Medulla oblongata (tissue), 1 donor: ENCODE measurements around the gene MR1.

Source experiments
- DNase-seq: peaks from one replicate; pipeline ENCODE4 v3.0.0-alpha.2; 2015; ENCODE audit errors: extremely low spot score

Gene MR1

DNA sequence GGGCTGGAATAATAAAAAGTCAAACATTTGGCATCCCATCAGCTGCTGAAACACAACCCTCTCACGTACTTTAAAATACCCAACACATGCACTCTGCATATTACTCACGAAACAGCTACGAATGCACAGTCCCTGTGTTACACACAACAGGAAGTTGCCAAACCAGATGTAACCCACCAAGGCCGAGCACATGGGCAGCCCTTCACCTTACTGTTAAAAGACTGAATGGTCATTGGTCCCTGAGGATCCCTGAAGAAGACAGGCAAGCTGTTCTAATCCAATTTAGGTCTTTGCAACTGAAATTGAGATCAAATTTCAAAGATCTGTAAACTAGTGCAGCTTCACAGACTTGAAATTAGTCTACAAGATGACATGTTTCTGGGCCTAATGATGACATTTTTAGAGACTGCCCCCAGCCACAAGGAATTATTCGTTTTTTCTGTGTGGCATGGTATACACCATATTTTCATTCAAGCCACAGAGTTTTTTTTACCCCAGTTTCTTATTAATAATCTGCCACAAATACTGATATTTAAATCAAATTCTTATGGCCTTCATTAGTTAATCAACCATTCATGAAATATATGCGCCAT lies 29.1 kb downstream of the MR1 start:
- DNase-seq = peak; percentile 36

GRCh38 chr1:181064011-181064623 lies 30.3 kb downstream of the MR1 start:
- no peak for DNase-seq

DNA sequence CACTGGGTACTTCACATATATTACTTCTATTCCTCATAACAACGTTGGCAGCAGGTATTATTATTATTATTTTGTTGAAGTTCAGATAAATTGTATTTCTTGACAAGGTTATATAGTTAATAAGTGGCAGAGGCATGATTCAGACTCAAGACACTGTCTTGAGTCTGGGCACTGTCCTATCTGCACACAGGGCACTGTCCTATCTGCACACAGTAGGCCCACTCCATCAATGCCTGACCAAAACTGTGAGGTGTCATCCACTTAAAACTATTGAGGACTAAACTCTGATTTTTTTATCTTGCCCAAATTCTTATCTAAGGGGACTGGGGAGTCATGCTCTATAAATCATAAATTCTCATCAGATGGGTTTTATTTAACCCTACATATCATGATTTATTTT lies 30.9 kb downstream of the MR1 start:
- no peak for DNase-seq

- no peak for DNase-seq
These were observed 39.9 kb downstream of the MR1 start for GRCh38 chr1:181073638-181074037.

GRCh38 chr1:181075766-181076350 lies 42.1 kb downstream of the MR1 start:
- no peak for DNase-seq

- DNase-seq = no peak
These were observed 43.1 kb downstream of the MR1 start for GRCh38 chr1:181076852-181077251.

- no peak for DNase-seq
These were observed 43.9 kb downstream of the MR1 start for GRCh38 chr1:181077576-181078242.

GRCh38 chr1:181079382-181079781 lies 45.6 kb downstream of the MR1 start:
- no peak for DNase-seq

DNA sequence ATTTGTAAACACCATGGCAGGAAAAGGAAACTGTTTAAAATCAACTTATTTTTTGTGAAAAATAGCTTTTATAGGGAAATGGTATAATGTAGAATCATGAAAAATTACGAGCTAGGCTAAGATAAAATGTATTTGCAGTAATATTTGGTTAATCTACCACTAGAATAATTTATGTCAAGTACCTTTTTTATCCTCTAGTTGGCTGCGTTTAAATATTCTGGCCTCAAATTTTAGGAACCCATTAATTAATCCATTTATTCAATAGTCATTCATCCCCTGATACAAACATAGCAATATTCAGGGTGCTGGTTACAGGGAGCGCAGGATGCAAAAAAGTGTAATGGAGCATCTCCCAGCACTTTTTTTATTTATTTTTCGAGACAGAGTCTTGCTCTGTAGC lies 46.1 kb downstream of the MR1 start:
- DNase-seq = no peak

DNA sequence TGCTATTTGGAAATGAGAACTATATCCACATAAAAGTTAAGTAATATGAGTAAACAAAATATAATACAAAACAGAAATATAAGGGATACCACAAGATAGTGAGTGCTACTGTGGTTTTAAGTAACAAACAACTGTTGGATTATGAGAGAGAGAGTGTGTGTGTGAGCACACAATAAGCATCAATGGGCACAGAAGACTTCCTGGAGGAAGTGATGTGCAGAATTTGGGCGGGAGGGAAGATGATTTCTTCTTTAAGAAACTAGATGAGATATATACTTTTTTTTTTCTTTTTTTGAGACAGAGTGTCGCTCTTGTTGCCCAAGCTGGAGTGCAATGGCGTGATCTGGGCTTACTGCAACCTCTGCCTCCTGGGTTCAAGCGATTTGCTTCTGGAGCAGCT lies 46.8 kb downstream of the MR1 start:
- DNase-seq = no peak

GRCh38 chr1:181081395-181081794 lies 47.6 kb downstream of the MR1 start:
- DNase-seq = no peak

DNA sequence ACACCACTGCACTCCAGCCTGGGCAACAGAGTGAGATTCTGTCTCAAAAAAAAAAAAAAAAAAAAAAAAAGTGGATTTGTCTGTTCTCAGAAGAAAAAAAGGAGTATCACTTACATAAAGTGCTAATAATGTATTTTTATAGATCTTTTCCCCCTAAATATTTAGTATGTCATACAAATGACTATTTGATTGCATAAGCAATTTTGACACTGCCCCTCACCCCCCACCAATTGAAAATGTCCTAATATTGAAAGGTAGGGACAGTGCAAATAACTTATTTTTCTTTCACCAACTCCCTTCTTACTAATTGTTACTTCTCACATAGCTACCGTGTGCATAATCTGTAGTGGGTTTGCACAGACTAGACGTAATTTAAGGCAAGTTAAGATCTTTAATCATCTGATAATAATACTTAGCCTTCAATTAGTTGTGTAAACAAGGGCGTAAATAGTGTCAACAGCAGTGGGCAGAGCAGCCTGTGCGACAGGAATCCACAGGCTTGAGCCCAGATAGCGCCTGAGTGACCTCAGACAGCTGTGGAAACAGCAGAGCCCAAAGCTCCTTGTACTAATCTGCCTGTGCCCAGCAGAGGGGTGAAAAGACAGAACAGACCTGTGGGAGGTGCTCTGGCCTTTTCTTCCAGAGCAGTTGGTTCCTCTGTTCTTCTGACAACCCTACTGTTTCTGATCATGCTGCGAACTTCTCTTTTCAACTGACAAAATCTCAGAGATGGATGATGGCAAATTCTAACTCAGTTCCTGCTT lies 50.2 kb downstream of the MR1 start:
- peak; percentile 75 for DNase-seq

- no peak for DNase-seq
These were observed 50.8 kb downstream of the MR1 start for GRCh38 chr1:181084606-181084969.

DNA sequence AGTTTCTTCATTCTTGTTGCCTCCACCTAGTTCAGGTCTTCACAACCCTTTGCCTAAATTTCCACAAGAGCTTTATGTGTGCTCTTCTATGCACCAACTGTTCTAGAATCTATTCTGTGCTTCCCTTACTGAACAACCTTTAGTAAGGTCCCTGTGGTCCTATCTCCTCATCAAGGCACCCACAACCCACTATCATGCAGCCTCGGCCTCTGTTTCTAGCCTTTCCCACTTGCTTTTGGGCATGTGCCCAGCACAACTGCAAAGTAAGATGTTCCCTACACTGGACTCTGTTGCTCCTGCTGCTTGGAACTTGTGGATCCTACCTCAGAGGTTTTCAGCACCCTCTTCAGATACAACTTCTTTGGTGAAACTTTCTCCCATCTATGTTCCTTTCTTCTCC lies 52.3 kb downstream of the MR1 start:
- DNase-seq = no peak

- DNase-seq = no peak
These were observed 53.1 kb downstream of the MR1 start for GRCh38 chr1:181086926-181087325.

GRCh38 chr1:181087400-181087901 lies 53.7 kb downstream of the MR1 start:
- peak; percentile 44 for DNase-seq

GRCh38 chr1:181088079-181089016 lies 54.6 kb downstream of the MR1 start, which contains the start of gene IER5:
IER5 (plus strand) TSS chr1:181088700; CDS start chr1:181088903, 203 bp downstream.
- DNase-seq = peak; percentile 98

- DNase-seq = no peak
These were observed 55.4 kb downstream of the MR1 start for GRCh38 chr1:181089017-181089675.

DNA sequence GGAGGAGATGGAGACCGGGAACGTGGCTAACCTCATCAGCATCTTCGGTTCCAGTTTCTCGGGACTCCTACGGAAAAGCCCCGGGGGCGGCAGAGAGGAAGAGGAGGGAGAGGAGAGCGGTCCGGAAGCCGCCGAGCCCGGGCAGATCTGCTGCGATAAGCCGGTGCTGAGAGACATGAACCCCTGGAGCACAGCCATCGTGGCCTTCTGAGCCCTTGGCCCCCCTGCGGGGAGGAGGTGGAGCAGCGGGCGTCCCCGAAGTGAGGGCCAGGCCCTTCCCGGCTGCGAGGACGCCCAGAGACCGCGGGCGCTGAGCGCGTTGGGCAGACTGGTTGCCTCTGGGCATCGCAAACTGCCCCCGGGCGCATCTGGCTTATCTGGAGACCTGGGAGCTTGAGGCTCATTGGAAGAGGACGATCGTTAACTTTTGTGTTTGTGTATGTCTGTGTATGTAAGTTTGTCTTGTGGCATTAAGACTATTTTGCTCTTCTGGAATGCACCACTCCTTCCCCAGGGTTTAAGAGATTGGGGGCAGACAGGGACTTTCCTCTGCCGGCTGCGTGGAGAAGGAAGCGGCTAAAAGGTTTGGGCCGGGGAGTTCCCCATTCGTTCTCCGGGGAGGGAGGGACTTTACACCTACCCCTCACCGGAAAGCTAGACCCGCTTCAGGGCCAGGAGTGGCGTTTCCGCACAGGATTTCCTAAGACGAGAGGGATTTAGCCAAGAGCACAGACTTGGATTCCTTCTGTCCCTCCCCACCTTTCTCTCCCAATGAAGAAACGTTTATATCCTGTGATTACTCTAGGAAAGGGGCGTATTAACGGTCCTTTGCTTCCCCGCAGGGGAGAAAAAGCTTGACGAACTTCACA lies 56.1 kb downstream of the MR1 start:
- peak; percentile 74 for DNase-seq
